Measurements from ENCODE around the gene NIN. TPM values are rescaled to one million over a fixed set of nuclear protein-coding genes. Genes with fewer than 3 reads are reported as not detected.

NIN gene
- total RNA-seq, 1 donor from 2014 or later: 29.5 TPM

DNA sequence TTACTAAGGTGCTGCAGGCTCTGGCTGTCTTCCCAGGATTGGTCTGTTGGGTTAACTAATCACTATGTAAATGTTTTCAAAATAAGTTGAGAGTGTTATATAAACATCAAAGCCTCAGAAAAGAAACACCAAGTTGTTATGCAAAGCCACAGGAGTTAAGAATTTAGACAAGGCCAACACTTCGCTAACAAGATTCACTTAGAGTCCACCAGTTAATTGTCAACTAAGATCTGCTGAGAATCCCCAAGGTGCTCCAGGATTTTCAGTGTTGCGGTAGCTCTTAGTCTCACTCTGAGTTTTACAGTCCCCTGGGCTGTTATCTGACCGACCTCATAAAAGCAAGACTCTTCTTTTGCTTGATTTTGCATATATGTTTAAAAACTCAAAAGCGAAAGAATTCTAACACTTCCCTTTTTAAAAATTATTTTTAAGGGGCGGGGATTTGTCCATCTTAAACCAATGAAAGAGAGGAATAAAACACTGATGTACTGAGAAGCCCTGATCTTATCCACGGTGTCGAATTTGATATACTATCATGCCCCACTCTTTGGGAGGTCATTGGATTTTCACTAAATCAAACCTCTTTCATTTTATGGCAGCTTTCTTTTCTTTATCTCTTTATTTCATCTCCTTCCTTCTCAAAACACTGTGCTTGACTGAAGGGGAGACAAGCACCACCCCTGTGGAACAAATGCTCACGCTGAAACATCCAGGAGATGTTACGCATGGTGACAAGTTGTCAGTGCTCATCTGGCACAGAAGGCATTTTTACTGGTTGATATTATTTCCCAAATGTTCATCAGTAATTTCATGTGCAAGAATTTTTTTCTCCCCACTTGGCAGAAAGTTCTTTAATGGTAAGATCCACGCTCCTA is 7.0 kb downstream of the NIN start:
- Histone ChIP-seq H3K36me3 (no peaks in the 10 kb centered on the region), H3K27me3 (no peaks in the 10 kb centered on the region), H3K27ac (no peak overlapping the region), H3K4me1 (peaks cover 49% of the 10 kb centered on the region), H3K4me3 (no peak overlapping the region), H3K9me3 (no peaks in the 10 kb centered on the region)
- intact Hi-C loops (cut with DNase I): no loop called here
- DNase-seq (ENCODE audit: extremely low spot score in 2 of 2): no peak
- TF ChIP-seq POLR2AphosphoS5 (IDR thresholded peaks at IDR 0.05; ENCODE audit: insufficient read depth in 1 of 2, low read depth in 1 of 2) (no peak), POLR2A (IDR thresholded peaks at IDR 0.05) (no peak)
- TF ChIP-seq, protein P1, sequence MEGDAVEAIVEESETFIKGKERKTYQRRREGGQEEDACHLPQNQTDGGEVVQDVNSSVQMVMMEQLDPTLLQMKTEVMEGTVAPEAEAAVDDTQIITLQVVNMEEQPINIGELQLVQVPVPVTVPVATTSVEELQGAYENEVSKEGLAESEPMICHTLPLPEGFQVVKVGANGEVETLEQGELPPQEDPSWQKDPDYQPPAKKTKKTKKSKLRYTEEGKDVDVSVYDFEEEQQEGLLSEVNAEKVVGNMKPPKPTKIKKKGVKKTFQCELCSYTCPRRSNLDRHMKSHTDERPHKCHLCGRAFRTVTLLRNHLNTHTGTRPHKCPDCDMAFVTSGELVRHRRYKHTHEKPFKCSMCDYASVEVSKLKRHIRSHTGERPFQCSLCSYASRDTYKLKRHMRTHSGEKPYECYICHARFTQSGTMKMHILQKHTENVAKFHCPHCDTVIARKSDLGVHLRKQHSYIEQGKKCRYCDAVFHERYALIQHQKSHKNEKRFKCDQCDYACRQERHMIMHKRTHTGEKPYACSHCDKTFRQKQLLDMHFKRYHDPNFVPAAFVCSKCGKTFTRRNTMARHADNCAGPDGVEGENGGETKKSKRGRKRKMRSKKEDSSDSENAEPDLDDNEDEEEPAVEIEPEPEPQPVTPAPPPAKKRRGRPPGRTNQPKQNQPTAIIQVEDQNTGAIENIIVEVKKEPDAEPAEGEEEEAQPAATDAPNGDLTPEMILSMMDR (IDR thresholded peaks at IDR 0.05): no peak

DNA sequence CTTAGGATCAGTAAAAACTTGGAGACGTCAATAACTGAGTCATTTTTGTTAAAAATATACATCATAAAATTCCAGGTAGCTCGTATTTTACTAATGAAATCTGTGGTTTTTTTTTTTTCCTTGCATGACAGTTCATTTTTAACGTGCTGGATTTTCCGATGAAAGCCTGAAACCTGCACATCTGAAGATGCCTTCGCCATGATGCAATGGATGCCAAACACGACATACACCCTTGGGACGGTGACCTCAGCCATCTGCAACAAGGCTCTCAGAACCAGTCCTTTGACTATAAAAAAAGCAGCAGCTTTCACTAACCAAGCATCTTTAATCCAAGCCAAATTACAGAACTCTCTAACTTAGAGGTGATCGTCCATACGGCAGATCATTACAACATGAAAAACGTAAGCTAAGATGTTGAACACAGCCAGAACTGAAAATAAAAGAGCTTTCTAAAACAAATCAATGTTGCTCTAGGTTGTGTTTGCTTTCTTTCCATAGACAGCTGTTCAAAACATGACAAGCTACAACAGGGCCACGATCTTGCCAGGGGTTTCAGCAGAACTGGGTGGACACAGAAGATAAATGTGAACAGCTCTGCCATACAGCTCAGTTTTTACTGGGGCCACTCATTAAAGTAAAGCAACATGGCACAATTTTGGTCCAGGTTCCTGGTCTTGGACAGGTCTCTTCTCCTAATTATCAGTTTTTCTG is 7.8 kb downstream of the NIN start:
- intact Hi-C loops (cut with DNase I): no loop called here

DNA sequence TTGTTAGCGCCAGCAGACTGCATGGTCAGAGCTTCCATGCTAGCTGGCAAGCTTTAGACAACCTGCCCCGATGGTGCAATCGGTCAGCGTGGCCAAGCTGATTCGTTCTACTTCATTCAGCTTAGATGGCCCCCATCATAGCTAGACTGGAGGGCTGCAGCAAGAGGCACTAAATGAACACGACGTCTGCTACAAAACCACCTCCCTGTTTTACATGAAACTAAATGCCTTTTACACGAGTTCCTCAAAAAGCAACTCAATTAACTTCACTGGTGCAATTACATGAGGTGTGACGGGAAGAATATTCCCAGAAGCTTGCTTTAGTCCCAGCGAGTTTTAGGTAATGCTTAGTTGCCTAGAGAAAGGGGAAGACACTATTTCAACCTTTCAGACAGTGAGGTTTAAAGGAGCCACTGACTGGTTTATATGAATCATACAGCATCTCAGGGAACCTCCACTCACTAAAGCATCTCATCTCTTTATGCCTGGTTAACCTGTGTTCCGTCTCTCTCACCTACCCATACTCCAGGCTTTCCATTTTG is 8.4 kb downstream of the NIN start:
- no peak overlapping the region for H3K4me3 ChIP-seq
- no peaks in the 10 kb centered on the region for H3K27me3 ChIP-seq
- intact Hi-C loops (cut with DNase I): no loop called here
- H3K36me3 ChIP-seq: no peaks in the 10 kb centered on the region
- H3K9me3 ChIP-seq: no peaks in the 10 kb centered on the region
- TF ChIP-seq POLR2A (IDR thresholded peaks at IDR 0.05) (no peak), POLR2AphosphoS5 (IDR thresholded peaks at IDR 0.05; ENCODE audit: insufficient read depth in 1 of 2, low read depth in 1 of 2) (no peak)
- TF ChIP-seq, protein P1 (IDR thresholded peaks at IDR 0.05): no peak
- H3K27ac ChIP-seq: no peak overlapping the region
- H3K4me1 ChIP-seq: peaks cover 37% of the 10 kb centered on the region
- DNase-seq (ENCODE audit: extremely low spot score in 2 of 2): no peak

More for the DNA sequence above, 7.8 kb downstream of the NIN start:
- Histone ChIP-seq H3K4me3 (no peak overlapping the region), H3K4me1 (peaks cover 41% of the 10 kb centered on the region), H3K9me3 (no peaks in the 10 kb centered on the region), H3K27me3 (no peaks in the 10 kb centered on the region), H3K27ac (no peak overlapping the region), H3K36me3 (no peaks in the 10 kb centered on the region)
- DNase-seq (ENCODE audit: extremely low spot score in 2 of 2): no peak
- TF ChIP-seq POLR2AphosphoS5 (IDR thresholded peaks at IDR 0.05; ENCODE audit: insufficient read depth in 1 of 2, low read depth in 1 of 2) (no peak), POLR2A (IDR thresholded peaks at IDR 0.05) (no peak)
- TF ChIP-seq, protein P1 (IDR thresholded peaks at IDR 0.05): no peak

DNA sequence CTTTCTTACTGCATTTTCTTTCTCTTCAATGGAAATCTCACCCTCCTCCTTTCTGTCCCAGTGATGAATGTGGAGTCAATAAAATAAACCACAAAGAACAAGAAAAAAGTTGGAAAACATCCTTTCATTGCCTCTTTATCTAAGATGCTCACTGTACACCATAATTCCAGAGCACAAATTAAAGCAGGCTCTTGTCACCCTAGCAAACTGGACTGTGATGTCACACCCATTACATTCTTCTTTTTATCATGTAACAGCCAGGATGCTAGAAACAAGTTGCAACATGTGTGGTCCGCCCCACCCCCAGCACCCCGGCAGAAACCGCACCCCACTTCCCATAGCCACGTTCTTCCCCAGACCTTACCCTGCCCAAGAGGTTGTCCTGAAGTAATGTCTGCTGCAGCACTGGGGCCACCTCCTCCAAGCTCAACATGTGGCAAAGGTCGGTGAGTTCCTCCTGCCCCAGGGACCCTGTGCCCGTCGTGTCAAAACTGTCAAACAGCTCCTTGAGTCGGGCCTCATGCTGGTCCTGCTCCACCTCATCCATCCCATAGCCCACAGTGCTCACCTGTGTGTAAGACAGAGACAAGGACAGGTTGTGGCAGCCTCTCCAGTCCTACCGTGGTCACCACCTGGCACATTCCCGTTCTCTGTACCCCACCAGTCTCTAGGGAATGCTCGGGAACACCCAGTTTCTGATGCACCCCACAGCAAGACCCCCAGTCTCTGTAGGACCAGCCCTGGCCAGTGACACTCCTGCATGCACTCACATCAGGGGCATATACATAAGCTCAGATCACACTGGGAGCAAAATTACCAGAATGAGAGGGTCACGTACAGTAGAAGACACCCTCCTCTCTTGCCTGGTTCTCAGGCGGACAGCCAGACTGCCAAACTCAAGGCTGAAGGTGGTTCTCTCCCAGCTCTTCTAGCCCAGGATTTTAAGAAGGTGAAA is 9.2 kb downstream of the NIN start:
- peaks cover 39% of the 10 kb centered on the region for H3K4me1 ChIP-seq
- no peaks in the 10 kb centered on the region for H3K9me3 ChIP-seq
- intact Hi-C loops (cut with DNase I): no loop called here
- no peak overlapping the region for H3K4me3 ChIP-seq
- no peaks in the 10 kb centered on the region for H3K36me3 ChIP-seq
- no peaks in the 10 kb centered on the region for H3K27me3 ChIP-seq
- DNase-seq (ENCODE audit: extremely low spot score in 2 of 2): no peak
- no peak overlapping the region for H3K27ac ChIP-seq
- TF ChIP-seq, protein P1 (IDR thresholded peaks at IDR 0.05): no peak
- TF ChIP-seq POLR2A (IDR thresholded peaks at IDR 0.05) (no peak), POLR2AphosphoS5 (IDR thresholded peaks at IDR 0.05; ENCODE audit: insufficient read depth in 1 of 2, low read depth in 1 of 2) (no peak)

Measured in vagina (tissue), 2 donors.